ENCODE measurements around the gene KIAA0930.
"Not testable (repeated sequence)": the region's sequence is repeated elsewhere in the genome, so short reads cannot be mapped to it uniquely, and the experiment has no call there.

Gene KIAA0930

DNA sequence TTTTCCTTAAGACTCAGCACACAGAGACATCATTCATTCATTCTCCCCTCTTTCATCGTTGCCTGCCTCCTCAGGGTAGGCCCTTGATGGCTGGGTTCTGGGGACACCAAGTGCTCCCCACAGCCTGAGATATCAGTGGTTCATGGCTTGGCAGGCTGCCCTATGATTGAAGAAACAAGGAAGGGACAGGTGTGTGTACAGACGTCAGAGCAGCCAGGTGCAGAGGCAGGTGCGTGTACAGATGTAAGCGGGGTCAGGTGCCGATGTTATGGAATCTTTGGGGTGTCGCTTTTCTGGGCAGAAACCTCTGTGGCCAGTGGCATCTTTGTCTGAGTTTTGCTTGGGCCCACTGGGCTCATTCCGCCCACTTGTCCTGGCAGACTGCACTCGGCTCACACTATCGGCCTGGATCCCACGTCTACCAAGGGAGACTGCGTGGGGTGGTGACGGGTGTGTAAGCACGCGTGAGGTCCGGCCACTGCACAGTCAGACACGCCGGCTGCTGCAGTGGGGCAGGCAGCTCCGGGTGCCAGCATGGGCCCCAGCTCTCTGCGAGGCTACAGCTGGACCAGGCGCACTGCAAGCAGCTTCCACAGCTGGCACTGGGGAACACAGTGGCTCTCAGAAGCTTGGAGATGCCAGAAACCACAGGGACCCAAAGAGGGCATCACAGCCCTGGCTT, 20.9 kb upstream of the KIAA0930 start:
- no peak overlapping the region for H3K27ac ChIP-seq
- no peak for TF ChIP-seq ZFX (IDR thresholded peaks at IDR 0.05; ENCODE audit: borderline replicate concordance)

DNA sequence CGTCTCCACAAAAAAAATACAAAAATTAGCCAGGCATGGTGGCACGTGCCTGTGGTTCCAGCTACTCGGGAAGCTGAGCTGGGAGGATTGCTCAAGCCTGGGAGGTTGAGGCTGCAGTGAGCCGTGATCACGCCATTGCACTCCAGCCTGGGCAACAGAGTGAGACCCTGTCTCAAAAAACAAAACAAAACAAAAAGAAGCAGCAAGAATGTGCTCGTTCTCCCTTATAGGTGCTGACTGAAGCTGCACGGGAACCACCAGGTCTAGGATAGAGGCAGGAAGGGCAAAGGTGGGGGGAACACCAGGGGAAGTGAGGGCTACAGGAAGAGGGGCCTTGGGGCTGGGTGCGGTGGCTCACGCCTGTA, 19.7 kb upstream of the KIAA0930 start:
- not testable (repeated sequence) for H3K27ac ChIP-seq

DNA sequence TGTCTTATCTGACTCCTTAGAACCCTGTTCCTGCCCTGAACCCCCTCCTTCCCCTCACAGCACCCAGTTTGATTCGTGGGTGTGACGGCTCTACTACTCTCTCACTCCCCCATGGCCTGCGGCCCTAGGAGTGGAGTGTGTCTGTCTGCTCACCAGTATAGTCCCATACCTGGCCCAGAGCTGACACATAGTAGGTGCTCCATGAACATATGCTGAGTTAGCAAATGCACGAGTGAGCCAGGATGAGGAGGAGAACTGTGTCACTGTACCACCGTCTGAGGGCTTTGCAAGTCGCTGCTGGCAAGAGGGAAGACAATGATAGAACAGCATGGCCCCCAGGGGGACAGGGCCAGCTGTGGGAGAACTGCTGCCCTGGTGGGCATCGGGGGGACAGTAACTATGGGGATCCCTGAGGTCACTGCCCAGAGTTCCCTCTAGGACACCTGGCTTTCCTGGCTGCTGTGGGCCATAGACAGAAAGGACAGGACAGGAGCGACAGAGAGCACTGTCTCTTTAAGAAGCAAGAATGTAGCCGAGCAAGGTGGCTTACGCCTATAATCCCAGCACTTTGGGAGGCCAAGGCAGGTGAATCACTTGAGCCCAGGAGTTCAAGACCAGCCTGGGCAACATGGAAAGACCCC, 19.2 kb upstream of the KIAA0930 start:
- TF ChIP-seq, protein P1, sequence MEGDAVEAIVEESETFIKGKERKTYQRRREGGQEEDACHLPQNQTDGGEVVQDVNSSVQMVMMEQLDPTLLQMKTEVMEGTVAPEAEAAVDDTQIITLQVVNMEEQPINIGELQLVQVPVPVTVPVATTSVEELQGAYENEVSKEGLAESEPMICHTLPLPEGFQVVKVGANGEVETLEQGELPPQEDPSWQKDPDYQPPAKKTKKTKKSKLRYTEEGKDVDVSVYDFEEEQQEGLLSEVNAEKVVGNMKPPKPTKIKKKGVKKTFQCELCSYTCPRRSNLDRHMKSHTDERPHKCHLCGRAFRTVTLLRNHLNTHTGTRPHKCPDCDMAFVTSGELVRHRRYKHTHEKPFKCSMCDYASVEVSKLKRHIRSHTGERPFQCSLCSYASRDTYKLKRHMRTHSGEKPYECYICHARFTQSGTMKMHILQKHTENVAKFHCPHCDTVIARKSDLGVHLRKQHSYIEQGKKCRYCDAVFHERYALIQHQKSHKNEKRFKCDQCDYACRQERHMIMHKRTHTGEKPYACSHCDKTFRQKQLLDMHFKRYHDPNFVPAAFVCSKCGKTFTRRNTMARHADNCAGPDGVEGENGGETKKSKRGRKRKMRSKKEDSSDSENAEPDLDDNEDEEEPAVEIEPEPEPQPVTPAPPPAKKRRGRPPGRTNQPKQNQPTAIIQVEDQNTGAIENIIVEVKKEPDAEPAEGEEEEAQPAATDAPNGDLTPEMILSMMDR (IDR thresholded peaks at IDR 0.05): no peak
- TF ChIP-seq ZFX (IDR thresholded peaks at IDR 0.05; ENCODE audit: borderline replicate concordance): no peak

DNA sequence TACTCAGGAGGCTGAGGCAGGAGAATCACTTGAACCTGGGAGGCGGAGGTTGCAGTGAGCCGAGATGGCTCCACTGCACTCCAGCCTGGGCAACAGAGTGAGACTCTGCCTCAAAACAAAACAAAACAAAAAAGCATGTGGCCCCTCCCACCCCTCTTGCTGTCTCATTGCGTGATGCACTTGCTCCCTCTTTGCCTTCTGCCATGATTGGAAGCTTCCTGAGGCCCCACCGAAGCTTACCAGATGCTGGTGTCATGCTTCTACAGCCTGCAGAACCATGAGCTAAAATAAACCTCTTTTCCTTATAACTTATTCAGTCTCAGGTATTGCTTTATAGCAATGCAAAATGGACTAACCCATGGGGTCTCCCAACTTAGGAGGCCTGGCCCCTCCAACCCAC, 17.2 kb upstream of the KIAA0930 start:
- H3K27ac ChIP-seq: not testable (repeated sequence)

More for the DNA sequence above, 19.2 kb upstream of the KIAA0930 start:
- no peak overlapping the region for H3K27ac ChIP-seq

DNA sequence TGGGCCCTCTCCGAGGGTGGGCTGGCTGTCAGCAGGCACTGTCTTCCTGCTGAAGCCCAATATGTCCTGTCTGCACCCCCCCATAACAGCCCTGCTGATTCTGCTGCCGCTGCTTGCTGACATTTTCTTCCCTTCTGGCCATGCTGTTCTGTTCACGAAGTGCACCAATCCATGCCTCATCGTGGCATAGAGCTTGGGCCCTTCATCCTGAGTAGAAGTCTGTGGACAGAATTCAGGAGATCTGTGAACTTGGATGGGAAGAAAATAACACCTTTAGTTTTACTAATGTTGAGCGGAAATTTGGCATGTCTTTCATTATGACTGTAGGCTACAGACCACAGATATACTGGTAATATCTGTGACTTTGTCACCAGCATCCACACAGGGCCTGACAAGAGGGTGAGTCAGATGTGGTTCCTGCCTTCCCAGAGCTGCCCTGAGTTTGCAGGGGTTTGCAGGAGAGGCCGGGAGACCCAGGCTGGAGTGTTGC, 14.1 kb upstream of the KIAA0930 start:
- TF ChIP-seq, protein P1 (IDR thresholded peaks at IDR 0.05): no peak
- no peak for TF ChIP-seq ZFX (IDR thresholded peaks at IDR 0.05; ENCODE audit: borderline replicate concordance)
- H3K27ac ChIP-seq: no peak overlapping the region

DNA sequence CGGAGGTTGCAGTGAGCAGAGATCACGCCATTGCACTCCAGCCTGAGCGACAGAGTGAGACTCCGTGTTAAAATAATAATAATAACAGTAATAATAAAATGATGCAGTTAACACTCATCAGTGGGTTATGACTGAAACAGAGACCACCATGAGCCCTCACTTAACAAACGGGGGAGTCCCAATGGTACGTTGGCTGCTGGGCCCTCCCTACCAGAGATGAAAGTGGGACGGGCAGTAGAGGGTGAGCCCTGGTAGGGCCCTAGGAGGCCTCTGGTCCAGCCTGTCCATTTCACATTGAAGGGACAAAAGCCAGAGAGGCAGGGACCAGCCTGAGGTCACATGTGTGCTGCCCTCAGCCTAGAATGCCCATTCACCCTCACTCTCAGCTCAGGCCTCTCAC, 13.7 kb upstream of the KIAA0930 start:
- TF ChIP-seq, protein P1 (IDR thresholded peaks at IDR 0.05): no peak
- TF ChIP-seq ZFX (IDR thresholded peaks at IDR 0.05; ENCODE audit: borderline replicate concordance): no peak
- no peak overlapping the region for H3K27ac ChIP-seq

DNA sequence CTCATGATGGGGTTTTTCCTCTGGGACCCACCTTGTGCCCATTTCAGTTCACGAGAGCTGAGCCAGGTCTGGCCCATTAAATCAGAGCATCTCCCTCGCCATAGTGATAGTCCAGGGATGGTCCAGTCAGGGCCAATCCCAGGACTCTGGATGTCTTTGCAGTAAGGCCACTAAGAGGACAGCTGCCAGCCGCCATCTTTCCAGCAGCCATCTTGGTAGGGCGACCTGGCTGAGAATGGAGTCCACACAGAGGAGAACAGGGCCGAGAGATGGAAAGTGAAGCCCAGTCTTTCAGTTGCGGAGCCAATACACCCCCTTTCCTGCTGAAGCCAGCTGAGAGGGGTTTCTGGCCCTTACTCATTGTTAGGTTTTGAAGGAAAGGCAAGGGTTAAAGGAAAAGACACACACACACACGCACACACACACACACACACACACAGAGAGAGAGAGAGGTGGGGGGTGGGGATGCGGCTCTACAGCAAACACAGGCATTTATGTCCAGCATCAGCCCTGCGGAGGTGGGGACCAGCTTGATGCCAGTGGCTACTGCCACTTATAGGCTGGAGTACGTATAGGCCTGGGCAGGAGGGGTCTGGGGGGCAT, 12.4 kb upstream of the KIAA0930 start:
- TF ChIP-seq, protein P1 (IDR thresholded peaks at IDR 0.05): no peak
- TF ChIP-seq ZFX (IDR thresholded peaks at IDR 0.05; ENCODE audit: borderline replicate concordance): no peak
- no peak overlapping the region for H3K27ac ChIP-seq

DNA sequence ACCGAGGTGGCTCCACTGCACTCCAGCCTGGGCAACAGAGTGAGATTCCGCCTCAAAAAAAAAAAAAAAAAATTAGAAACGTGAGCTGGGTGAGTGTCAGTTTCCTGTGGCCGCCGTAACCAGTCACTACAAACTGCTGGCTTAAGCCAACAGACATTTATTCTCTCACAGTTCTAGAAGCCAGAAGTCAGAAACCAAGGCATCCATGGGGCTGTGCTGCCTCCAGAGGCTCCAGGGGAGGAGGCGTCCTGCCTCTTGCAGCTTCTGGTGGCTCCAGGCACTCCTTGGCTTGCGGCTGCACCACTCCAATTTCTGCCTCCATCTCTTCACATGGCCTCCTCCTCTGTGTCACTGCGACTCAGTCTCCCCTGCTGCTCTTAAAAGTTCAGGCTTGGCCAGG, 11.1 kb upstream of the KIAA0930 start:
- TF ChIP-seq, protein P1 (IDR thresholded peaks at IDR 0.05): no peak
- TF ChIP-seq ZFX (IDR thresholded peaks at IDR 0.05; ENCODE audit: borderline replicate concordance): no peak

More for the DNA sequence above, 11.1 kb upstream of the KIAA0930 start:
- no peak overlapping the region for H3K27ac ChIP-seq
